BLaER1 treated with 17β-estradiol and CSF1 and Interleukin-3, amounts not matched to agents 10 nM and 100 nM (cell line): ENCODE results near the gene EPB41L1.
A peak's percentile ranks its signal among the peaks of the same experiment; 100 is the strongest.

Source experiments
- H3K27ac ChIP-seq, 11 experiments: shearing (Covaris generic); formaldehyde crosslinking; 2 replicates each; pipeline ENCODE4 v1.8.1; 2022
- H3K27me3 ChIP-seq, 11 experiments: shearing (Covaris generic); formaldehyde crosslinking; 2 replicates each; pipeline ENCODE4 v1.8.1; 2022
- H3K36me3 ChIP-seq, 11 experiments: shearing (Covaris generic); formaldehyde crosslinking; 2 replicates each; pipeline ENCODE4 v1.8.1; 2022
- H3K4me1 ChIP-seq, 10 experiments: shearing (Covaris generic); formaldehyde crosslinking; 2 replicates each; pipeline ENCODE4 v1.8.1; 2022
- H3K4me2 ChIP-seq, 11 experiments: shearing (Covaris generic); formaldehyde crosslinking; 2 replicates each; pipeline ENCODE4 v1.8.1; 2022
- H3K4me3 ChIP-seq, 10 experiments: shearing (Covaris generic); formaldehyde crosslinking; 2 replicates each; pipeline ENCODE4 v1.8.1; 2022
- H3K9ac ChIP-seq, 11 experiments: shearing (Covaris generic); formaldehyde crosslinking; 2 replicates each; pipeline ENCODE4 v1.8.1; 2022
- H3K9me3 ChIP-seq, 11 experiments: shearing (Covaris generic); formaldehyde crosslinking; replicated peaks in 1 of 11; 2 replicates each; pipeline ENCODE4 v1.8.1; 2022
- H4K20me1 ChIP-seq, 11 experiments: shearing (Covaris generic); formaldehyde crosslinking; 2 replicates each; pipeline ENCODE4 v1.8.1; 2022
- Cebpa-rat ChIP-seq, 11 experiments: shearing (Covaris generic); IDR thresholded peaks; 2 replicates each; pipeline ENCODE4 v1.8.1; 2022

Gene EPB41L1

DNA sequence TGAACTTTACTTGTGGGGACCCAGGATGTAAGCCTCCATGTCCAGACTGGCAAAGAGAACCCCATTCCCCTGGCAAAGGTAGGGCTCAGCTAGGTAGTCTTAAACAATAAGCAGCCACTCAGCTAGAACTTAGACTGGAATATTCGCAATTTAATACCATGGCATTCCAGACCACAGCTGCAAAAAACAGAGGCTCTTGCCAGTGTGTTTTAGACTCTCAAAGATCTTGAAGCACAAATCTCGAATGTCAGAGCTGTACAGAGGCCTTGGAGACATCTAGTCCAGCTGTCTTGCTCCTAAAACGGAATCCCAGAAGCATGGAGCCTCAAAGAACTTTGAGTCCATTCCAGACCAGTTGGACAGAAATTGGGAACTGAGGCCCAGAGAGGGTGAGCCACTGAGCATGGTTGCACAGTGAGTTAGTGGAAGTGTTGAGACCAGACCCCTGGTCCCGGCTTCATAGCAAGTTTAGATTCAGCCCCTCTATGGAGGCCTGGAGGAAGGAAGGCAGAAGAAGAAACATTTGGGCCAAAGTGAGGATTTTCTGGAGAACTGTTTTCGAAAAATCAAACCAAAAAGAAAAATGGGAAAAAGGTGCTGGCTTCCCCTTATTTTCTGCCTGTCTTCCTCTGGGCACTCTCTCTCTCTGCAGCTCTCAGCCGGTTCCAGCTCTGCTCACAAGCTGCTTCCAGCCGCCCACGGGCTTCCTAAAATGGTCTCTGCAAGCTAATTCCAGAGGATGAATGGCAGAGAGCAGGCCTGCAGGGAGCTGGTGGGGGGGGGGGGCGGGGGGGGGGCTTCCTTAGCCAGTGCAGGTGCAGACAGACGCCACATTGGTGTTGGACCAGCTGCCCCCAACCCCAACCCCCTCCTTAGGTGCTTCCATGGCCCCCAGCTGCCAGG is 114.2 kb downstream of the EPB41L1 start:
- Histone ChIP-seq H3K4me3 (no peak overlapping the region), H4K20me1 (peaks cover 0 to 7% (median 0%) of the 10 kb centered on the region in 11 experiments; a peak in 1 of 22 replicates), H3K4me1 (peaks cover 0 to 14% (median 4%) of the 10 kb centered on the region in 10 experiments; a peak in 5 of 20 replicates), H3K27ac (no peak overlapping the region), H3K36me3 (no peaks in the 10 kb centered on the region), H3K9me3 (no peaks in the 10 kb centered on the region), H3K4me2 (peak overlapping the region in 1 of 11 experiments; percentile 2; a peak in 1 of 22 replicates), H3K27me3 (no peaks in the 10 kb centered on the region), H3K9ac (0 out of 22 replicates have a peak overlapping the region, but pooled peaks of 1 of the 11 experiments have one; percentile 19)
- no peak for TF ChIP-seq Cebpa-rat (IDR thresholded peaks at IDR 0.05)

DNA sequence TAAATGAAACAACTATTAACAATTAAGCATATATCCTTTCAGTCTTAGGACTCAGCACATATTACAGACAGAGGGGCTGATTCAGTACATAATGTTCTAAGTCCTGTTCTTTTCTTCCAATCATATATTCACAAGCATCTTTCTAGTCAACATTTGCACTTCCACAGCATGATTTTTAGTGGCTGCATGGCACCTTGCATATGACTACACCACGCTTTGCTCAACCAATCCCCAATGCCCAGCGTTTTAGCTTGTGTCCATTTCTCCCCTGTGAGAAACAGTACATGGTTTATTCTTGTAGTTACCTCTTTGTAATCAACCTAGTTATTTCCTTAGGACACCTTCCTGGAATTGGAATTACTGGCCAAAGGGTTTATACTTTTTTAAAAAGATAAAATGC is 115.0 kb downstream of the EPB41L1 start:
- Histone ChIP-seq H3K27ac (no peak overlapping the region), H3K27me3 (no peaks in the 10 kb centered on the region), H3K4me1 (peaks cover 0 to 14% (median 4%) of the 10 kb centered on the region in 10 experiments; a peak in 5 of 20 replicates), H3K9me3 (no peaks in the 10 kb centered on the region), H3K36me3 (no peaks in the 10 kb centered on the region), H3K9ac (no peak overlapping the region), H3K4me3 (no peak overlapping the region), H4K20me1 (peaks cover 0 to 7% (median 0%) of the 10 kb centered on the region in 11 experiments; a peak in 1 of 22 replicates), H3K4me2 (no peak overlapping the region)
- TF ChIP-seq Cebpa-rat (IDR thresholded peaks at IDR 0.05): no peak

DNA sequence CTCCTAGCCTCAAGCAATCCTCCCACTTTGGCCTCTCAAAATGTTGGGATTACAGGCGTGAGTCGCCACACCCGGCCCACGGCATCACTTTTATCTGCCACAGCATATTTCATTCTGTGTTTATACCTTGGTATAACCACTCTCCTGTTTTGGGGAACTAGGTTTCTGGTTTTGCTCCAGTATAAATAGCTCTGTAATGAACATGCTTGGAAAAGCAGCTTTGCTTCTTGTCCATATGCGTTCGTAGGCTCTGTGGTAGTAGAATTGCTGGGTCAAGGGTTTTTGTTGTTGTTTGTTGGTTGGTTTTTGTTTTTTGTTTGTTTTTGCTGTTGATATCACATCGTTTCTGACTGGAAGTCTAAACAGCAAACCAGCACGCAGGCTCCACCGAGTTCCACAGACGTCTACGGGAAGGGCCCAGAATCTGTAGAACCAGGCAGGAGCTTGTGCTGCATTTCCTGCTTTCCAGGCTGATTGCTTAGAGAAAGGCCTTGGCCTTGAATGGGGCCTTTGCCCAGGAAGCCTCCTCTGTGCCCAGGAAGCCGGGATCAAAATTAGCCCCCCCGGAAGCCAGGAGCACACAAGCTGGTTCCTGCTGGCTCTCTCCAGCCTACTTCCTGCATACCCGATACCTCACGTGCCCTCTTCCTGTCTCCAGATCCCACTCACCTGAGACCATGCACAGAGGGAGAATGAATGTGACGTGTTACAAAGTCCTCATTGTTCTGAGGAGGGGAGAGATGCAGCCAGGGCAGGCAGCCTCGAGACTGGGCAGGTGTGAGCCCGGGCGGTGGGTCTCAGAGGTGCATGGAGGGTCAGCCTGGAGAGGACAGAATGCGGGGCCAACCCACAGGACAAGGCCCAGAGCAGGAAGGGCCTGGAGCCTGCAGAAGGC is 116.5 kb downstream of the EPB41L1 start:
- H3K36me3 ChIP-seq: no peaks in the 10 kb centered on the region
- peaks cover 0 to 7% (median 0%) of the 10 kb centered on the region in 11 experiments; a peak in 1 of 22 replicates for H4K20me1 ChIP-seq
- no peaks in the 10 kb centered on the region for H3K9me3 ChIP-seq
- TF ChIP-seq Cebpa-rat (IDR thresholded peaks at IDR 0.05): no peak
- no peaks in the 10 kb centered on the region for H3K27me3 ChIP-seq
- H3K4me3 ChIP-seq: no peak overlapping the region
- H3K9ac ChIP-seq: no peak overlapping the region
- H3K27ac ChIP-seq: no peak overlapping the region
- H3K4me1 ChIP-seq: peaks cover 0 to 14% (median 4%) of the 10 kb centered on the region in 10 experiments; a peak in 5 of 20 replicates
- no peak overlapping the region for H3K4me2 ChIP-seq

DNA sequence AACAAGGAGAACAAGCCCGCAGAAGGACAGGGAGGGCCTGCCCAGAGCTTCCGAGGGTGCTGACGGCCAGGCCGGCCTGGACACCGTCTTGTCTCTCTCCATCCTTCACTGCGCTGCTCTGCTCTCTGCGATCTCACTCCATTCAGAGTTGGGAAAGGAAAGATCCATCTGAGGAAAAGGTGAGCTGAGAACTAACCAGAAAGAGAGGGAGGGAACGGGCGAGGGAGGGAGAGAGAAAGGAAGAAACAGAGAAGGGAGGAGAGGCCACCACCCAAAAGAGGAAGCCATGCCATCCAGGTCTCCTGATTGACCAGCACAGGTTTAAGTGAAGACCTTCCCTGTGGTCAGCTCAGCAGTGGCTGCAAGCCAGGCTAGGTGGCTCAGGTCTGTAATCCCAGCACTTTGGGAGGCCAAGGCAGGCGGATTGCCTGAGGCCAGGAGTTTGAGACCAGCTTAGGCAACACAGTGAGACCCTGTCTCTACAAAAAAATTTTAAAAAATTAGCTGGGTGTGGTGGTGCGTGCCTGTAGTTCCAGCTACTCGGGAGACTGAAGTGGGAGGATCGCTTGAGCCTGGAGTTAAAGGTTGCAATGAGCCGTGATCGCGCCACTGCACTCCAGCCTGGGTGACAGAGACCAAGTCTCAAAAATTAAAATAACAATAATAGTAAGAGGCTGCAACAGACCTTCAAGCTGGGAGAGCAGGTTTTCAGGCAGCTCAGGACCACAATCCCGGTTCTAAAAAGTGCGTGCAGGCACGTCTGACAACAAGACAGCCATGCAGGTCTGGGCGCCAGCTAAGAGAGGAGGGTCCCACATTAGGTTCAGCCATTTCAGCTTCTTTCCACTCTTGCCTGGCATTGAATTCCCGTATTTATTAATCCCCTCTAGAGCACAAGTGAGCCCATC is 117.4 kb downstream of the EPB41L1 start:
- H3K4me2 ChIP-seq: no peak overlapping the region
- peaks cover 0 to 14% (median 4%) of the 10 kb centered on the region in 10 experiments; a peak in 5 of 20 replicates for H3K4me1 ChIP-seq
- H3K9me3 ChIP-seq: no peaks in the 10 kb centered on the region
- no peak for TF ChIP-seq Cebpa-rat (IDR thresholded peaks at IDR 0.05)
- H4K20me1 ChIP-seq: 0 out of 22 replicates have a peak, but pooled peaks cover 0 to 7% (median 0%) of the 10 kb centered on the region in 11 experiments
- H3K27ac ChIP-seq: no peak overlapping the region
- H3K36me3 ChIP-seq: no peaks in the 10 kb centered on the region
- no peak overlapping the region for H3K9ac ChIP-seq
- no peaks in the 10 kb centered on the region for H3K27me3 ChIP-seq
- H3K4me3 ChIP-seq: no peak overlapping the region

DNA sequence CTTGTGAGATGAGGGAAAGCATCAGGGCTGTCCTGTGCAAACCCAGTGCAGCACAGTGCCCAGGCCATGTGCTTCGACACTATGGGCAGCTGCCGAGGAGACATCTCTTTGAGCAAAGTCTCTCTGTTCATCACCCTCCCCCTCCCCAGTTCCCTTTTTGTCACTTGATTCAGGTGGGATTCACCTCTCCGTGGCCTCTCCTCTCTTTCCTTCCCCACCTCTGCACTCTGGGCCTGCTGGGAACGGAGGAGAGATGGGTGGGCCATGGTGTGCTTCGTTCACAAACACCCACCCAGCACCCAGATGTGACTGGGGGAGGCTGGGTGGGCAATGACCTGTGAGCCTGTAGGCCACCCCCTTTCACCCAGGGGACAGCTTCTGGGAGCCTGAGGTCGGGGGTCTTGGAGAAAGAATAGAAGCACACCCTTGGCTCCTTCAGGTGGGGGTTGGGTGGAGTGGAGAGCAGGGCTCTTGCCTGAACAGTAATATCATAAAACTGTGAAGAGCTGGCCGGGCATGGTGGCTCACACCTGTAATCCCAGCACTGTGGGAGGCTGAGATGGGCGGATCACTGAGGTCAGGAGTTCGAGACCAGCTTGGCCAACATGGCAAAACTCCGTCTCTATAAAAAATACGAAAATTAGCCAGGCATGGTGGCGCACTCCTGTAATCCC is 118.1 kb downstream of the EPB41L1 start:
- Histone ChIP-seq H3K27me3 (no peaks in the 10 kb centered on the region), H3K36me3 (no peaks in the 10 kb centered on the region), H3K4me2 (no peak overlapping the region), H3K27ac (no peak overlapping the region), H3K9me3 (no peaks in the 10 kb centered on the region), H3K4me3 (no peak overlapping the region), H3K4me1 (peaks cover 0 to 14% (median 4%) of the 10 kb centered on the region in 10 experiments; a peak in 5 of 20 replicates), H3K9ac (no peak overlapping the region), H4K20me1 (0 out of 22 replicates have a peak, but pooled peaks cover 0 to 2% (median 0%) of the 10 kb centered on the region in 11 experiments)
- TF ChIP-seq Cebpa-rat (IDR thresholded peaks at IDR 0.05): no peak

DNA sequence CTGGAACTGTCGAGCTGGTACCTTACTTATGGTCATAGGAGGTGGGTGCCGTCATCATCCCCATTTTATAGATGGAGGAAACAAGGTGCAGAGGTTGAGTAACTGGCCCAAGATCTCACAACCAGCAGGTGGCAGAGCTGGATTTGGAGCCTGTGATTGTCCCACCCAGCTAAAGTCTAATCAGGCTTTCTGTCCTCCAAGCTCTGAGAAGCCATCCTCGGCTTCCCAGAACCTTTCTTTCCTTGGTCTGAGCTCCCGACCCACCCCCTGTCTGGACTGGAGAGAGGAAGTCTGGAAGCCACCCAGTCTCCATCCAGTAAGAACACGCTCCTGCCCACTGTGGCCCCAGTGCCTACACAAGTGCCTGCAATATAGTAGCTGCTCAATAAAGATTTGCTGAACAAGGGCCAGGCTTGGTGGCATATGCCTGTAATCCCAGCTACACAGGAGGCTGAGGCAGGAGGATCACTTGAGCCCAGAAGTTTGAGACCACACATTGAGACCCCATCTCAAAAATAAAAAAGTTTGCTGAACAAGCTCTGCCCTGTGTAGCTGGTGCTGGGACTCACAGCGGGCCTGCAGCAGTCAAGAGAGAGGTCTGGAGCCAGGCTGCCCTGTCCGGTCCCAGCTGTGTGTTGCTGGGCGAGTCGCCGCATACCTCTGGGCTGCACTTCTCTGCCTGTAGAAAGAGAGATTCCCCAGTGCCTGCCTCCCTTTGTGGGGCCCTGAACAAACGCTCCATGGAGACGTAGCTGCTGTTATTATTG is 119.1 kb downstream of the EPB41L1 start:
- no peaks in the 10 kb centered on the region for H4K20me1 ChIP-seq
- no peak for TF ChIP-seq Cebpa-rat (IDR thresholded peaks at IDR 0.05)
- H3K27me3 ChIP-seq: no peaks in the 10 kb centered on the region
- no peak overlapping the region for H3K4me2 ChIP-seq
- H3K9me3 ChIP-seq: no peaks in the 10 kb centered on the region
- no peak overlapping the region for H3K4me3 ChIP-seq
- no peak overlapping the region for H3K9ac ChIP-seq
- H3K4me1 ChIP-seq: peaks cover 0 to 13% (median 3%) of the 10 kb centered on the region in 10 experiments; a peak in 5 of 20 replicates
- no peaks in the 10 kb centered on the region for H3K36me3 ChIP-seq
- H3K27ac ChIP-seq: no peak overlapping the region

DNA sequence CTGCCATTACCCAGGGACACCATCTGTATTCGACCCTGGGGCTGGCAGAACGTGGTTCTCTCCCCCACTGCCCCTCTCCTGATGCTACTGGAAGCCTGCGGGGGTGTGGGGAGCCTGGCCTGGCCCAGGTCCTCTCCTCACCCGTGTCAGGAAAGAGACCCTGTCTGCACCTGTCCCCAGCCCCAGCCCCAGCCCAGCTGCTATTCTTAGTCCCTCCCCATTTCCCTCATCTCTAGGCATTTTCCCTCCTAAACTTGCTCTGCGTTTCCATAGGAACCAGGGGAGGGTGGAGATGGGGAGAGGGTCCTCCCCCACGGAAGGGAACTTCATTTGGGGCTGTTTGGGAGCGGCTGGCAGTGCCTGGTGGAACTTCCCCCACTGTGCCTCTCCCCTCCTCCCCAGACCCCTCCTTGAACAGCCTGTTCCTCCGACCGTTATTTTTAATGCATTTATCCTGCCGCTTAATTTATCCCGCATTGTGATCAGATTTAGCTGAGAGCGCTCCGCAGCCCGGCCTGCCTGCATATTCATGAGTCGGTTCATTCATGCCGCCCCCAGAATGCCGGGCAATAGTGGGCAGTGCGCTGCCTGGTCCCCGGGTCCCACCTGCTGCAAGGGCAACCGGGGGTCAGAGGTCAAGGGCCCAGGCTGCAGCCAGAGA is 119.8 kb downstream of the EPB41L1 start:
- Histone ChIP-seq H3K4me3 (no peak overlapping the region), H3K9ac (no peak overlapping the region), H3K36me3 (no peaks in the 10 kb centered on the region), H3K9me3 (no peaks in the 10 kb centered on the region), H3K27ac (no peak overlapping the region), H3K4me2 (no peak overlapping the region), H3K27me3 (no peaks in the 10 kb centered on the region), H4K20me1 (no peaks in the 10 kb centered on the region), H3K4me1 (peaks cover 0 to 13% (median 0%) of the 10 kb centered on the region in 10 experiments; a peak in 4 of 20 replicates)
- no peak for TF ChIP-seq Cebpa-rat (IDR thresholded peaks at IDR 0.05)
